ENCODE data around the gene BTBD6.

Gene BTBD6

GRCh38 chr14:105207460-105207901 is 40.9 kb upstream of the BTBD6 start:
- H4K20me1 ChIP-seq (ENCODE audit: low read depth, low read length) = no peaks in the 10 kb centered on the region
- H3K27ac ChIP-seq (ENCODE audit: low read depth, low read length) = no peak overlapping the region
- H3F3A ChIP-seq (ENCODE audit: insufficient read depth) = no peaks in the 10 kb centered on the region
- no peaks in the 10 kb centered on the region for H3K9me3 ChIP-seq (ENCODE audit: insufficient read depth, low read length)
- no peak overlapping the region for H2AFZ ChIP-seq (ENCODE audit: low read depth, low read length, severe bottlenecking)
- no peak overlapping the region for H3K4me2 ChIP-seq (ENCODE audit: low read depth, low read length, poor library complexity, severe bottlenecking)
- no peaks in the 10 kb centered on the region for H3K79me2 ChIP-seq (ENCODE audit: insufficient read depth, low read length)
- H3K9me2 ChIP-seq (replicated peaks; ENCODE audit: insufficient read depth, low read length) = no peaks in the 10 kb centered on the region
- no peak overlapping the region for H3K9ac ChIP-seq (ENCODE audit: low read length)
- TF ChIP-seq CTCF (IDR thresholded peaks at IDR 0.05; ENCODE audit: insufficient read depth, low read length, poor library complexity, severe bottlenecking) = no peak
- TF ChIP-seq EZH2phosphoT487 (conservative IDR thresholded peaks at IDR 0.05; ENCODE audit: low read length) = no peak
- no peaks in the 10 kb centered on the region for H3K36me3 ChIP-seq (ENCODE audit: low read length)
- no peaks in the 10 kb centered on the region for H3K27me3 ChIP-seq (ENCODE audit: low read length)
- H3K4me3 ChIP-seq (ENCODE audit: insufficient read depth, low read length, poor library complexity, severe bottlenecking) = no peak overlapping the region

- Histone ChIP-seq H3K9me2 (replicated peaks; ENCODE audit: insufficient read depth, low read length) (no peaks in the 10 kb centered on the region), H3K27me3 (ENCODE audit: low read length) (no peaks in the 10 kb centered on the region), H3K4me3 (ENCODE audit: insufficient read depth, low read length, poor library complexity, severe bottlenecking) (no peak overlapping the region), H3K79me2 (ENCODE audit: insufficient read depth, low read length) (no peaks in the 10 kb centered on the region), H4K20me1 (ENCODE audit: low read depth, low read length) (no peaks in the 10 kb centered on the region), H3K36me3 (ENCODE audit: low read length) (no peaks in the 10 kb centered on the region), H2AFZ (ENCODE audit: low read depth, low read length, severe bottlenecking) (no peak overlapping the region), H3K27ac (ENCODE audit: low read depth, low read length) (no peak overlapping the region), H3K4me2 (ENCODE audit: low read depth, low read length, poor library complexity, severe bottlenecking) (no peak overlapping the region), H3F3A (ENCODE audit: insufficient read depth) (no peaks in the 10 kb centered on the region), H3K9me3 (ENCODE audit: insufficient read depth, low read length) (no peaks in the 10 kb centered on the region), H3K9ac (ENCODE audit: low read length) (no peak overlapping the region)
- TF ChIP-seq CTCF (IDR thresholded peaks at IDR 0.05; ENCODE audit: insufficient read depth, low read length, poor library complexity, severe bottlenecking) (no peak), EZH2phosphoT487 (conservative IDR thresholded peaks at IDR 0.05; ENCODE audit: low read length) (no peak)
Observed at GRCh38 chr14:105207996-105208737, 40.2 kb upstream of the BTBD6 start.

GRCh38 chr14:105208738-105209075 is 39.6 kb upstream of the BTBD6 start:
- Histone ChIP-seq H3K4me3 (ENCODE audit: insufficient read depth, low read length, poor library complexity, severe bottlenecking) (no peak overlapping the region), H3K36me3 (ENCODE audit: low read length) (no peaks in the 10 kb centered on the region), H3K79me2 (ENCODE audit: insufficient read depth, low read length) (no peaks in the 10 kb centered on the region), H3K27me3 (ENCODE audit: low read length) (no peaks in the 10 kb centered on the region), H3K9me2 (replicated peaks; ENCODE audit: insufficient read depth, low read length) (no peaks in the 10 kb centered on the region), H3K9me3 (ENCODE audit: insufficient read depth, low read length) (no peaks in the 10 kb centered on the region), H3K27ac (ENCODE audit: low read depth, low read length) (no peak overlapping the region), H3K9ac (ENCODE audit: low read length) (no peak overlapping the region), H2AFZ (ENCODE audit: low read depth, low read length, severe bottlenecking) (no peak overlapping the region), H3K4me2 (ENCODE audit: low read depth, low read length, poor library complexity, severe bottlenecking) (no peak overlapping the region), H4K20me1 (ENCODE audit: low read depth, low read length) (no peaks in the 10 kb centered on the region), H3F3A (ENCODE audit: insufficient read depth) (no peaks in the 10 kb centered on the region)
- TF ChIP-seq CTCF (IDR thresholded peaks at IDR 0.05; ENCODE audit: insufficient read depth, low read length, poor library complexity, severe bottlenecking) = no peak
- TF ChIP-seq EZH2phosphoT487 (conservative IDR thresholded peaks at IDR 0.05; ENCODE audit: low read length) = no peak

All from SU-DHL-6 (cell line).